A549 (cell line): ENCODE measurements around the gene SCUBE1. TPM values are rescaled to one million over a fixed set of nuclear protein-coding genes. Genes with fewer than 3 reads are reported as not detected.

Source experiments
- ATAC-seq, 2 experiments: fragments of 200-7000 bp in 1 of 2; fragments of >200 bp in 1 of 2; cut with Nextera tagmentation in 1 of 2; cut with Tn5 transposase in 1 of 2; 3 replicates each; pipeline versions ENCODE4 v1.8.0 to v1.9.1; 2018 to 2020; ENCODE audit warnings: mild to moderate bottlenecking in 1 of 2, moderate library complexity in 1 of 2
- CTCF ChIA-PET: fragments of 300-600 bp; sonication (Branson Sonifier 250); formaldehyde crosslinking; extraction: SDS; loops from one replicate; lab custom pipeline; 2021; ENCODE audit warnings: antibody characterized with exemption, inconsistent platforms; lab: Yijun Ruan, JAX
- POLR2A ChIA-PET: fragments of 350-600 bp; formaldehyde crosslinking; extraction: SDS; loops from one replicate; lab custom pipeline; 2021; ENCODE audit warnings: antibody characterized with exemption, inconsistent platforms; lab: Yijun Ruan, JAX
- DNase-seq, 2 experiments: peaks; one replicate each; pipeline versions ENCODE4 v3.0.0 to v3.0.0-alpha.2; 2011 to 2016; ENCODE audit warnings: low read depth in 1 of 2, low spot score in 1 of 2
- FAIRE-seq: peaks from 2 replicates; lab custom pipeline; 2011; peaks lifted over from hg19 to GRCh38; lab: Jason Lieb, UNC
- H3K27ac ChIP-seq, 2 experiments: fragments of >200 bp; sonication (Bioruptor Twin); formaldehyde crosslinking; 3 replicates each; pipeline ENCODE4 v1.5.1; 2016 to 2017
- H3K4me1 ChIP-seq: fragments of >200 bp; sonication (Bioruptor Twin); formaldehyde crosslinking; 3 replicates; pipeline ENCODE4 v1.6.1; 2016
- H3K4me2 ChIP-seq: fragments of >200 bp; sonication (Bioruptor Twin); formaldehyde crosslinking; 3 replicates; pipeline ENCODE4 v1.6.1; 2016
- H3K4me3 ChIP-seq: fragments of >200 bp; sonication (Bioruptor Twin); formaldehyde crosslinking; 3 replicates; pipeline ENCODE4 v1.5.1; 2016
- H3K9me3 ChIP-seq: fragments of >200 bp; sonication (Bioruptor Twin); formaldehyde crosslinking; 3 replicates; pipeline ENCODE4 v1.6.1; 2016
- BHLHE40 ChIP-seq: IDR thresholded peaks from 2 replicates; pipeline ENCODE4 v1.6.1; 2012; ENCODE audit warnings: low read depth, low read length, inconsistent platforms
- CBX2 ChIP-seq: fragments of 200-600 bp; sonication (generic); IDR thresholded peaks from 2 replicates; pipeline ENCODE4 v1.6.1; 2016; ENCODE audit warnings: low read depth, mild to moderate bottlenecking, borderline replicate concordance
- CBX8 ChIP-seq: fragments of 200-600 bp; sonication (generic); IDR thresholded peaks from 2 replicates; pipeline ENCODE4 v1.6.1; 2016
- CHD2 ChIP-seq: fragments of 150-350 bp; IDR thresholded peaks from 2 replicates; pipeline ENCODE4 v1.6.1; 2014; ENCODE audit warnings: low read length; ENCODE audit not compliant: partially characterized antibody
- E2F6 ChIP-seq: IDR thresholded peaks from 2 replicates; pipeline ENCODE4 v1.6.1; 2012; ENCODE audit warnings: low read depth, borderline replicate concordance
- EHF ChIP-seq: fragments of 250-450 bp; sonication (Bioruptor Pico); IDR thresholded peaks from 2 replicates; pipeline ENCODE4 v1.5.0; 2020; ENCODE audit warnings: mild to moderate bottlenecking
- EP300 ChIP-seq, 2 experiments: fragments of >200 bp; sonication (Bioruptor Twin); formaldehyde crosslinking; IDR thresholded peaks; 2 replicates in 1 of 2; 3 replicates in 1 of 2; pipeline ENCODE4 v1.6.1; 2016 to 2017
- FOSB ChIP-seq: fragments of 250-450 bp; sonication (Bioruptor Pico); IDR thresholded peaks from 2 replicates; pipeline ENCODE4 v1.5.0; 2020; ENCODE audit warnings: mild to moderate bottlenecking, moderate library complexity
- FOSL2 ChIP-seq, 2 experiments: fragments of 450-650 bp in 1 of 2; fragments of >200 bp in 1 of 2; sonication (Bioruptor Twin) in 1 of 2; formaldehyde crosslinking; IDR thresholded peaks; 2 replicates each; pipeline versions ENCODE4 v1.5.0 to v1.6.1; 2016 to 2020; ENCODE audit warnings: mild to moderate bottlenecking in 1 of 2, moderate library complexity in 1 of 2
- FOXS1 ChIP-seq: fragments of 250-450 bp; sonication (Bioruptor Pico); IDR thresholded peaks from 2 replicates; pipeline ENCODE4 v1.5.0; 2020; ENCODE audit warnings: mild to moderate bottlenecking, moderate library complexity
- HEYL ChIP-seq: fragments of 250-450 bp; sonication (Bioruptor Pico); IDR thresholded peaks from 2 replicates; pipeline ENCODE4 v1.8.0; 2021; ENCODE audit warnings: mild to moderate bottlenecking, moderate library complexity
- HOXB13 ChIP-seq: fragments of 250-450 bp; sonication (Bioruptor Pico); IDR thresholded peaks from 2 replicates; pipeline ENCODE4 v1.5.0; 2020; ENCODE audit warnings: low read depth, mild to moderate bottlenecking, moderate library complexity
- JUN ChIP-seq, 2 experiments: fragments of >200 bp; sonication (Bioruptor Twin); formaldehyde crosslinking; IDR thresholded peaks; 2 replicates in 1 of 2; 3 replicates in 1 of 2; pipeline ENCODE4 v1.6.1; 2016 to 2017
- KDM5A ChIP-seq: fragments of 200-600 bp; sonication (generic); IDR thresholded peaks from 2 replicates; pipeline ENCODE4 v1.6.1; 2016; ENCODE audit warnings: antibody characterized with exemption, mild to moderate bottlenecking
- MAX ChIP-seq: IDR thresholded peaks from 2 replicates; pipeline ENCODE4 v1.6.1; 2012
- MAZ ChIP-seq: fragments of 150-350 bp; IDR thresholded peaks from 2 replicates; pipeline ENCODE4 v1.6.1; 2014; ENCODE audit warnings: antibody characterized with exemption, low read depth, low read length, borderline replicate concordance
- MYC ChIP-seq: IDR thresholded peaks from 2 replicates; pipeline ENCODE4 v1.6.1; 2012; ENCODE audit warnings: mild to moderate bottlenecking, inconsistent platforms, low read length, improper control_type of control experiment, borderline replicate concordance
- NPAS2 ChIP-seq: fragments of 250-450 bp; sonication (Bioruptor Pico); IDR thresholded peaks from 2 replicates; pipeline ENCODE4 v1.8.0; 2022; ENCODE audit warnings: mild to moderate bottlenecking, moderate library complexity, borderline replicate concordance
- NR3C1 ChIP-seq: fragments of >200 bp; sonication (Bioruptor Twin); formaldehyde crosslinking; IDR thresholded peaks from 3 replicates; pipeline ENCODE4 v1.6.1; 2017
- PBX3 ChIP-seq: IDR thresholded peaks from 2 replicates; pipeline ENCODE4 v1.6.1; 2012
- PHF8 ChIP-seq: fragments of 200-600 bp; sonication (generic); IDR thresholded peaks from 2 replicates; pipeline ENCODE4 v1.6.1; 2016; ENCODE audit warnings: low read depth, mild to moderate bottlenecking, antibody characterized with exemption, moderate library complexity, borderline replicate concordance
- POLR2AphosphoS2 ChIP-seq: conservative IDR thresholded peaks from 2 replicates; pipeline ENCODE4 v1.6.1; 2012; ENCODE audit warnings: low read length, improper control_type of control experiment, inconsistent platforms
- RAD21 ChIP-seq, 2 experiments: fragments of >200 bp in 1 of 2; sonication (Bioruptor Twin) in 1 of 2; formaldehyde crosslinking in 1 of 2; IDR thresholded peaks in 1 of 2; conservative IDR thresholded peaks in 1 of 2; 2 replicates in 1 of 2; 3 replicates in 1 of 2; pipeline ENCODE4 v1.6.1; 2012 to 2018; ENCODE audit warnings: inconsistent platforms in 1 of 2
- RCOR1 ChIP-seq: fragments of 150-350 bp; IDR thresholded peaks from 2 replicates; pipeline ENCODE4 v1.6.1; 2014; ENCODE audit warnings: antibody characterized with exemption, low read length, low read depth
- TFCP2L1 ChIP-seq: fragments of 250-450 bp; sonication (Bioruptor Pico); IDR thresholded peaks from 2 replicates; pipeline ENCODE4 v1.5.0; 2021; ENCODE audit warnings: mild to moderate bottlenecking
- TP53 ChIP-seq: fragments of 250-450 bp; sonication (Bioruptor Pico); IDR thresholded peaks from 2 replicates; pipeline ENCODE4 v1.5.0; 2021; ENCODE audit warnings: mild to moderate bottlenecking, moderate library complexity
- ZC3H11A ChIP-seq: fragments of 450-650 bp; IDR thresholded peaks from 2 replicates; pipeline ENCODE4 v1.6.1; 2014; ENCODE audit warnings: antibody characterized with exemption, mild to moderate bottlenecking
- ZFP36 ChIP-seq: fragments of 450-650 bp; IDR thresholded peaks from 2 replicates; pipeline ENCODE4 v1.6.1; 2014; ENCODE audit warnings: borderline replicate concordance; ENCODE audit not compliant: partially characterized antibody
- WGBS: methylation state at CpG from one replicate; pipeline ENCODE4 v1.1.6; 2017; ENCODE audit errors: missing lambda C conversion rate; 5-methylcytosine and 5-hydroxymethylcytosine counted together
- polyA plus RNA-seq, 4 experiments: library from polyadenylated mRNA; depleted of rRNA in 3 of 4; stranded (reverse); fragments of >200 nt; fragmentation: RNase III in 1 of 4; extraction: RNeasy Plus Mini Kit Qiagen cat#74134 plus additional on column Dnase treatment in 1 of 4; gene quantifications; 2 replicates in 3 of 4; 3 replicates in 1 of 4; pipeline ENCODE4 v1.2.3, GENCODE V29; 2011 to 2017

Gene SCUBE1
- polyA plus RNA-seq, 2 of the 4 experiments (the other 2 are of a cell fraction), result 0.01 to 0.12 TPM

GRCh38 chr22:43312608-43313007, 30.6 kb downstream of the SCUBE1 start:
- DNase-seq (no peak), ATAC-seq (no peak), FAIRE-seq (no peak)
- Histone ChIP-seq H3K4me1 (no peaks in the 10 kb centered on the region), H3K4me3 (no peak overlapping the region), H3K4me2 (no peak overlapping the region), H3K27ac (no peak overlapping the region), H3K9me3 (no peaks in the 10 kb centered on the region)
- ChIA-PET POLR2A (no interaction called here), CTCF (interaction anchor here (0.5 to 1.6 kb wide), 2 partner anchors 34 to 569 kb away, joined by 3 to 4 read pairs; no protein-coding TSS in a partner anchor)
- TF ChIP-seq ZC3H11A (no peak), NR3C1 (no peak), FOSB (no peak), MAX (no peak), MAZ (no peak), HEYL (CRISPR knock-in tag) (no peak), TFCP2L1 (CRISPR knock-in tag) (no peak), RAD21 (conservative IDR thresholded peaks at IDR 0.05 in 1 of 2, IDR thresholded peaks at IDR 0.05 in 1 of 2) (no peak), EHF (CRISPR knock-in tag) (no peak), EP300 (IDR thresholded peaks at IDR 0.05) (no peak), BHLHE40 (no peak)
- 51% methylated on average over 2 of the region's 10 CpGs for WGBS

- ChIA-PET POLR2A (no interaction called here), CTCF (no interaction called here)
- no peak for TF ChIP-seq PBX3
- no peak for TF ChIP-seq CBX8
- TF ChIP-seq JUN (IDR thresholded peaks at IDR 0.05), result no peak
- no peak for TF ChIP-seq POLR2AphosphoS2
- TF ChIP-seq CBX2, result no peak
- no peak for TF ChIP-seq MYC
- no peak for TF ChIP-seq FOSL2 (IDR thresholded peaks at IDR 0.05)
- TF ChIP-seq FOSL2 (CRISPR knock-in tag; IDR thresholded peaks at IDR 0.05), result no peak
- no peak for TF ChIP-seq TP53 (CRISPR knock-in tag)
- TF ChIP-seq CHD2, result no peak
- TF ChIP-seq FOXS1, result no peak
- TF ChIP-seq NPAS2 (CRISPR knock-in tag), result no peak
- no peak for TF ChIP-seq HOXB13 (CRISPR knock-in tag)
- no peak for TF ChIP-seq PHF8
- TF ChIP-seq KDM5A, result no peak
- TF ChIP-seq RCOR1, result no peak
- no peak for TF ChIP-seq ZFP36
- TF ChIP-seq E2F6, result no peak
- Histone ChIP-seq H3K4me1 (no peaks in the 10 kb centered on the region), H3K27ac (no peak overlapping the region), H3K4me2 (no peak overlapping the region), H3K9me3 (no peaks in the 10 kb centered on the region), H3K4me3 (no peak overlapping the region)
- DNase-seq (no peak), FAIRE-seq (no peak), ATAC-seq (no peak)
- WGBS, result 100% methylated on average over 1 of the region's 1 CpG
These were observed 32.4 kb downstream of the SCUBE1 start for GRCh38 chr22:43310798-43311197.
